ENCODE data around the gene NKIRAS1.
A peak's percentile ranks its signal among the peaks of the same experiment; 100 is the strongest.

- TF ChIP-seq ZNF219 (CRISPR knock-in tag; IDR thresholded peaks at IDR 0.05; ENCODE audit: borderline replicate concordance) (no peak), ATF3 (CRISPR knock-in tag; conservative IDR thresholded peaks at IDR 0.05) (no peak), HMGA2 (CRISPR knock-in tag; IDR thresholded peaks at IDR 0.05) (0 out of 2 replicates have a peak, but pooled peaks have one; percentile 4), FOXJ3 (CRISPR knock-in tag; IDR thresholded peaks at IDR 0.05; ENCODE audit: borderline replicate concordance) (no peak), IRF2 (CRISPR knock-in tag; IDR thresholded peaks at IDR 0.05; ENCODE audit: borderline replicate concordance, low read depth) (no peak)
These were observed at the start of gene NKIRAS1, which contains the start of gene RPL15 for GRCh38 chr3:23916886-23917678.

Measured in WTC11 (cell line).